Measurements from ENCODE around the gene CAPN3. TPM values are rescaled to one million over a fixed set of nuclear protein-coding genes. Genes with fewer than 3 reads are reported as not detected.
A peak's percentile ranks its signal among the peaks of the same experiment; 100 is the strongest.

Gene CAPN3
- total RNA-seq, 1 donor from 2014 or later = 1.6 TPM

GRCh38 chr15:42385206-42385979 is 26.1 kb downstream of the CAPN3 start:
- Mint-ChIP-seq H3K4me3 (no peak overlapping the region), H3K9me3 (no peaks in the 10 kb centered on the region), H3K36me3 (ENCODE audit: low read depth) (no peaks in the 10 kb centered on the region), H3K27ac (no peak overlapping the region), H3K27me3 (ENCODE audit: insufficient read depth) (no peaks in the 10 kb centered on the region), H3K4me1 (ENCODE audit: low read depth) (no peaks in the 10 kb centered on the region)
- no peak for DNase-seq (ENCODE audit: low spot score)
- intact Hi-C loops (cut with micrococcal nuclease) = no loop called here

- intact Hi-C loops (cut with micrococcal nuclease) = no loop called here
- Mint-ChIP-seq H3K4me3 (no peak overlapping the region), H3K27ac (no peak overlapping the region), H3K36me3 (ENCODE audit: low read depth) (no peaks in the 10 kb centered on the region), H3K27me3 (ENCODE audit: insufficient read depth) (no peaks in the 10 kb centered on the region), H3K4me1 (ENCODE audit: low read depth) (no peaks in the 10 kb centered on the region), H3K9me3 (no peaks in the 10 kb centered on the region)
- DNase-seq (ENCODE audit: low spot score) = no peak
These were observed 26.8 kb downstream of the CAPN3 start for GRCh38 chr15:42385980-42386700.

- H3K36me3 Mint-ChIP-seq (ENCODE audit: low read depth) = no peaks in the 10 kb centered on the region
- no peaks in the 10 kb centered on the region for H3K27me3 Mint-ChIP-seq (ENCODE audit: insufficient read depth)
- intact Hi-C loops (cut with micrococcal nuclease) = no loop called here
- H3K4me3 Mint-ChIP-seq = no peak overlapping the region
- H3K27ac Mint-ChIP-seq = no peak overlapping the region
- H3K4me1 Mint-ChIP-seq (ENCODE audit: low read depth) = no peaks in the 10 kb centered on the region
- H3K9me3 Mint-ChIP-seq = no peaks in the 10 kb centered on the region
- no peak for DNase-seq (ENCODE audit: low spot score)
These were observed 28.3 kb downstream of the CAPN3 start for GRCh38 chr15:42387603-42388002.

- H3K27me3 Mint-ChIP-seq (ENCODE audit: insufficient read depth) = no peaks in the 10 kb centered on the region
- no peak overlapping the region for H3K4me3 Mint-ChIP-seq
- H3K9me3 Mint-ChIP-seq = no peaks in the 10 kb centered on the region
- H3K36me3 Mint-ChIP-seq (ENCODE audit: low read depth) = no peaks in the 10 kb centered on the region
- H3K4me1 Mint-ChIP-seq (ENCODE audit: low read depth) = no peaks in the 10 kb centered on the region
- no peak overlapping the region for H3K27ac Mint-ChIP-seq
- no peak for DNase-seq (ENCODE audit: low spot score)
- intact Hi-C loops (cut with micrococcal nuclease) = no loop called here
These were observed 33.2 kb downstream of the CAPN3 start for GRCh38 chr15:42392309-42393024.

- Mint-ChIP-seq H3K4me3 (no peak overlapping the region), H3K9me3 (no peaks in the 10 kb centered on the region), H3K27me3 (ENCODE audit: insufficient read depth) (no peaks in the 10 kb centered on the region), H3K27ac (no peak overlapping the region), H3K4me1 (ENCODE audit: low read depth) (no peaks in the 10 kb centered on the region), H3K36me3 (ENCODE audit: low read depth) (no peaks in the 10 kb centered on the region)
- intact Hi-C loops (cut with micrococcal nuclease) = no loop called here
- DNase-seq (ENCODE audit: low spot score) = no peak
These were observed 34.8 kb downstream of the CAPN3 start for GRCh38 chr15:42394106-42394505.

GRCh38 chr15:42395838-42396237 is 36.5 kb downstream of the CAPN3 start:
- no peaks in the 10 kb centered on the region for H3K4me1 Mint-ChIP-seq (ENCODE audit: low read depth)
- no peak for DNase-seq (ENCODE audit: low spot score)
- no peaks in the 10 kb centered on the region for H3K36me3 Mint-ChIP-seq (ENCODE audit: low read depth)
- H3K4me3 Mint-ChIP-seq = no peak overlapping the region
- H3K27me3 Mint-ChIP-seq (ENCODE audit: insufficient read depth) = no peaks in the 10 kb centered on the region
- no peak overlapping the region for H3K27ac Mint-ChIP-seq
- H3K9me3 Mint-ChIP-seq = no peaks in the 10 kb centered on the region
- intact Hi-C loops (cut with micrococcal nuclease) = no loop called here

GRCh38 chr15:42401544-42402454 is 42.5 kb downstream of the CAPN3 start:
- H3K27ac Mint-ChIP-seq = peak overlapping the region; percentile 19
- DNase-seq (ENCODE audit: low spot score) = no peak
- H3K4me3 Mint-ChIP-seq = peak overlapping the region; percentile 45
- intact Hi-C loops (cut with micrococcal nuclease) = no loop called here
- no peaks in the 10 kb centered on the region for H3K36me3 Mint-ChIP-seq (ENCODE audit: low read depth)
- H3K9me3 Mint-ChIP-seq = no peaks in the 10 kb centered on the region
- H3K4me1 Mint-ChIP-seq (ENCODE audit: low read depth) = peaks cover 11% of the 10 kb centered on the region
- no peaks in the 10 kb centered on the region for H3K27me3 Mint-ChIP-seq (ENCODE audit: insufficient read depth)

GRCh38 chr15:42402455-42403205 is 43.3 kb downstream of the CAPN3 start:
- H3K9me3 Mint-ChIP-seq = no peaks in the 10 kb centered on the region
- H3K27ac Mint-ChIP-seq = no peak overlapping the region
- H3K4me1 Mint-ChIP-seq (ENCODE audit: low read depth) = peaks cover 11% of the 10 kb centered on the region
- H3K36me3 Mint-ChIP-seq (ENCODE audit: low read depth) = no peaks in the 10 kb centered on the region
- no peaks in the 10 kb centered on the region for H3K27me3 Mint-ChIP-seq (ENCODE audit: insufficient read depth)
- no peak for DNase-seq (ENCODE audit: low spot score)
- intact Hi-C loops (cut with micrococcal nuclease) = no loop called here
- no peak overlapping the region for H3K4me3 Mint-ChIP-seq

- Mint-ChIP-seq H3K27ac (no peak overlapping the region), H3K27me3 (ENCODE audit: insufficient read depth) (no peaks in the 10 kb centered on the region), H3K4me1 (ENCODE audit: low read depth) (peaks cover 11% of the 10 kb centered on the region), H3K36me3 (ENCODE audit: low read depth) (no peaks in the 10 kb centered on the region), H3K9me3 (no peaks in the 10 kb centered on the region), H3K4me3 (no peak overlapping the region)
- DNase-seq (ENCODE audit: low spot score) = no peak
- intact Hi-C loops (cut with micrococcal nuclease) = no loop called here
These were observed 44.1 kb downstream of the CAPN3 start for GRCh38 chr15:42403389-42403788.

GRCh38 chr15:42404461-42405235 is 45.3 kb downstream of the CAPN3 start:
- Mint-ChIP-seq H3K4me3 (no peak overlapping the region), H3K27ac (peak overlapping the region; percentile 8), H3K36me3 (ENCODE audit: low read depth) (no peaks in the 10 kb centered on the region), H3K27me3 (ENCODE audit: insufficient read depth) (no peaks in the 10 kb centered on the region), H3K4me1 (ENCODE audit: low read depth) (peaks cover 11% of the 10 kb centered on the region), H3K9me3 (no peaks in the 10 kb centered on the region)
- intact Hi-C loops (cut with micrococcal nuclease) = no loop called here
- no peak for DNase-seq (ENCODE audit: low spot score)

- intact Hi-C loops (cut with micrococcal nuclease) = no loop called here
- H3K36me3 Mint-ChIP-seq (ENCODE audit: low read depth) = no peaks in the 10 kb centered on the region
- no peak overlapping the region for H3K27ac Mint-ChIP-seq
- H3K9me3 Mint-ChIP-seq = no peaks in the 10 kb centered on the region
- peaks cover 11% of the 10 kb centered on the region for H3K4me1 Mint-ChIP-seq (ENCODE audit: low read depth)
- no peak overlapping the region for H3K4me3 Mint-ChIP-seq
- DNase-seq (ENCODE audit: low spot score) = no peak
- no peaks in the 10 kb centered on the region for H3K27me3 Mint-ChIP-seq (ENCODE audit: insufficient read depth)
These were observed 46.7 kb downstream of the CAPN3 start for GRCh38 chr15:42405863-42406482.

Measured in activated T-helper 1 cell treated with anti-CD3 and anti-CD28 coated beads, Interleukin-12 subunit alpha, Interleukin-12 subunit beta, Interleukin-2, Interleukin-4 antibody, amounts not matched to agents 30 ng/mL and 10 ng/mL and 1 ng/mL, durations not matched to agents 14 hours and 24 hours and 36 hours (primary cell).